MM.1S (cell line): ENCODE measurements around the gene TYMS.

ENCODE experiments used
- EZH2 ChIP-seq: fragments of 300-600 bp; sonication (generic); optimal IDR thresholded peaks from 2 replicates; pipeline ENCODE3; 2017; ENCODE audit warnings: low read depth, mild to moderate bottlenecking, antibody characterized with exemption, low read length, mixed read lengths
- EZH2phosphoT487 ChIP-seq: fragments of 300-600 bp; sonication (generic); IDR thresholded peaks from 2 replicates; pipeline ENCODE4 v1.6.1; 2018; ENCODE audit warnings: antibody characterized with exemption, low read length
- TF ChIP-seq, protein P1 (sequence below): fragments of 300-600 bp; sonication (generic); IDR thresholded peaks from 2 replicates; pipeline ENCODE4 v1.5.1; 2016; ENCODE audit warnings: antibody characterized with exemption, low read length, mixed read lengths

DNA sequence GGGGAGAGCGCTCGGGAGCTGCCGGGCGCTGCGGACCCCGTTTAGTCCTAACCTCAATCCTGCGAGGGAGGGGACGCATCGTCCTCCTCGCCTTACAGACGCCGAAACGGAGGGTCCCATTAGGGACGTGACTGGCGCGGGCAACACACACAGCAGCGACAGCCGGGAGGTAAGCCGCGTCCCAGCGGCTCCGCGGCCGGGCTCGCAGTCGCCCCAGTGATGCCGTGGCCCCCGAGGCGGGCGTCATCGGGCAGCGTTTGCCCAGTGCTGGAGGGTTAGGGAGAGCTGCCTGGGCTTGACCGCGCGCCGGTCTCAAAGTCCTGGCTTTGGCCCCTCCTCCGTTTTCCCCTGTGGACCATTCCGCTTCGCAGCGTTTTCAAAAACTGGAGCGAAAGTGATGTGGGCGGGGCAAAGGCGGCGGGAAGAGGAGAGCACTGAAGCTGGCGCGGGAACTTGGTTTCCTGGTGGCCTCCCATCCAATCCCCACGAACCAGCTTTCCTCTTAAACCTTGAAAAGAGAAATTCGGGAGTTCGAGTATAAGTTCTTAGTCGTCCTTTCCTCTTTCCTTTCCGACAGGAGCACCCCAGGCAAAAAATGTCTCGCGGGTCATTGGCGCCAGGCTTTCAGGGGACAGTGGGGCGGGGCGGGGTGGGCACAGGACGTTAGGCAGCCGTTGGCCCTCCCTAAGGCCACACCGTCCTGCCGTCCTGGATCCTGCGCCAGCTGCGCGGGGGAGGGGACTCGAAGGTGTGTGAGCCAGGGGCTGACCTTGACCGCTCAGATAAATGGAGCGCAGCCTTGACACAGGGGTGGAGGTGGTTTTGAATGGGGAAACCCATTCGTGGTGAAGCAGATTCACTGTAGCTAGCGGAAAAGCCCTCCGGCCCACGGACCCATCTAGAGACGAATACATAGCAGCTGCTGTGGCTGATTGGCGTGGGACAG is 821 bp downstream of the TYMS start:
- TF ChIP-seq, protein P1, sequence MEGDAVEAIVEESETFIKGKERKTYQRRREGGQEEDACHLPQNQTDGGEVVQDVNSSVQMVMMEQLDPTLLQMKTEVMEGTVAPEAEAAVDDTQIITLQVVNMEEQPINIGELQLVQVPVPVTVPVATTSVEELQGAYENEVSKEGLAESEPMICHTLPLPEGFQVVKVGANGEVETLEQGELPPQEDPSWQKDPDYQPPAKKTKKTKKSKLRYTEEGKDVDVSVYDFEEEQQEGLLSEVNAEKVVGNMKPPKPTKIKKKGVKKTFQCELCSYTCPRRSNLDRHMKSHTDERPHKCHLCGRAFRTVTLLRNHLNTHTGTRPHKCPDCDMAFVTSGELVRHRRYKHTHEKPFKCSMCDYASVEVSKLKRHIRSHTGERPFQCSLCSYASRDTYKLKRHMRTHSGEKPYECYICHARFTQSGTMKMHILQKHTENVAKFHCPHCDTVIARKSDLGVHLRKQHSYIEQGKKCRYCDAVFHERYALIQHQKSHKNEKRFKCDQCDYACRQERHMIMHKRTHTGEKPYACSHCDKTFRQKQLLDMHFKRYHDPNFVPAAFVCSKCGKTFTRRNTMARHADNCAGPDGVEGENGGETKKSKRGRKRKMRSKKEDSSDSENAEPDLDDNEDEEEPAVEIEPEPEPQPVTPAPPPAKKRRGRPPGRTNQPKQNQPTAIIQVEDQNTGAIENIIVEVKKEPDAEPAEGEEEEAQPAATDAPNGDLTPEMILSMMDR, result no peak
- TF ChIP-seq EZH2phosphoT487 (no peak), EZH2 (no peak)
